Measurements from ENCODE around the gene MAGEA11.

MAGEA11 gene

GRCh38 chrX:149699761-149700160 is 12.1 kb upstream of the MAGEA11 start:
- TF ChIP-seq EZH2phosphoT487 (IDR thresholded peaks at IDR 0.05; ENCODE audit: low read length): no peak
- TF ChIP-seq EZH2 (optimal IDR thresholded peaks at IDR 0.05; ENCODE audit: low read depth, low read length): no peak
- H3K9me2 ChIP-seq (replicated peaks; ENCODE audit: insufficient read depth, low read length): no peaks in the 10 kb centered on the region
- no peaks in the 10 kb centered on the region for H3K27me3 ChIP-seq (replicated peaks; ENCODE audit: insufficient read depth, low read length)
- H3K4me3 ChIP-seq (ENCODE audit: low read length): no peak overlapping the region
- no peak overlapping the region for H3K9ac ChIP-seq (ENCODE audit: low read length)
- H3K4me1 ChIP-seq (ENCODE audit: low read length): no peaks in the 10 kb centered on the region
- H4K20me1 ChIP-seq (ENCODE audit: insufficient read depth, low read length): no peaks in the 10 kb centered on the region
- H3K27ac ChIP-seq (ENCODE audit: low read length): no peak overlapping the region
- no peaks in the 10 kb centered on the region for H3K9me3 ChIP-seq (replicated peaks; ENCODE audit: insufficient read depth, low read length)
- no peaks in the 10 kb centered on the region for H3F3A ChIP-seq (ENCODE audit: insufficient read depth, low read length)
- H3K4me2 ChIP-seq (ENCODE audit: low read depth, low read length): no peak overlapping the region
- H3K79me2 ChIP-seq (ENCODE audit: low read length): no peaks in the 10 kb centered on the region
- H3K36me3 ChIP-seq (replicated peaks; ENCODE audit: insufficient read depth, low read length): no peaks in the 10 kb centered on the region
- DNase-seq: no peak
- H2AFZ ChIP-seq (ENCODE audit: low read length): no peak overlapping the region

GRCh38 chrX:149704664-149705063 is 7.2 kb upstream of the MAGEA11 start:
- Histone ChIP-seq H2AFZ (ENCODE audit: low read length) (no peak overlapping the region), H3K36me3 (replicated peaks; ENCODE audit: insufficient read depth, low read length) (no peaks in the 10 kb centered on the region), H3K79me2 (ENCODE audit: low read length) (no peaks in the 10 kb centered on the region), H3K4me3 (ENCODE audit: low read length) (no peak overlapping the region), H3K4me1 (ENCODE audit: low read length) (no peaks in the 10 kb centered on the region), H3K4me2 (ENCODE audit: low read depth, low read length) (no peak overlapping the region), H3K9me2 (replicated peaks; ENCODE audit: insufficient read depth, low read length) (no peaks in the 10 kb centered on the region), H3F3A (ENCODE audit: insufficient read depth, low read length) (no peaks in the 10 kb centered on the region), H3K27ac (ENCODE audit: low read length) (no peak overlapping the region), H3K9me3 (replicated peaks; ENCODE audit: insufficient read depth, low read length) (no peaks in the 10 kb centered on the region), H3K27me3 (replicated peaks; ENCODE audit: insufficient read depth, low read length) (no peaks in the 10 kb centered on the region), H4K20me1 (ENCODE audit: insufficient read depth, low read length) (no peaks in the 10 kb centered on the region), H3K9ac (ENCODE audit: low read length) (no peak overlapping the region)
- no peak for DNase-seq
- TF ChIP-seq EZH2 (optimal IDR thresholded peaks at IDR 0.05; ENCODE audit: low read depth, low read length) (no peak), EZH2phosphoT487 (IDR thresholded peaks at IDR 0.05; ENCODE audit: low read length) (no peak)
- TF ChIP-seq, protein P1, sequence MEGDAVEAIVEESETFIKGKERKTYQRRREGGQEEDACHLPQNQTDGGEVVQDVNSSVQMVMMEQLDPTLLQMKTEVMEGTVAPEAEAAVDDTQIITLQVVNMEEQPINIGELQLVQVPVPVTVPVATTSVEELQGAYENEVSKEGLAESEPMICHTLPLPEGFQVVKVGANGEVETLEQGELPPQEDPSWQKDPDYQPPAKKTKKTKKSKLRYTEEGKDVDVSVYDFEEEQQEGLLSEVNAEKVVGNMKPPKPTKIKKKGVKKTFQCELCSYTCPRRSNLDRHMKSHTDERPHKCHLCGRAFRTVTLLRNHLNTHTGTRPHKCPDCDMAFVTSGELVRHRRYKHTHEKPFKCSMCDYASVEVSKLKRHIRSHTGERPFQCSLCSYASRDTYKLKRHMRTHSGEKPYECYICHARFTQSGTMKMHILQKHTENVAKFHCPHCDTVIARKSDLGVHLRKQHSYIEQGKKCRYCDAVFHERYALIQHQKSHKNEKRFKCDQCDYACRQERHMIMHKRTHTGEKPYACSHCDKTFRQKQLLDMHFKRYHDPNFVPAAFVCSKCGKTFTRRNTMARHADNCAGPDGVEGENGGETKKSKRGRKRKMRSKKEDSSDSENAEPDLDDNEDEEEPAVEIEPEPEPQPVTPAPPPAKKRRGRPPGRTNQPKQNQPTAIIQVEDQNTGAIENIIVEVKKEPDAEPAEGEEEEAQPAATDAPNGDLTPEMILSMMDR (IDR thresholded peaks at IDR 0.05; ENCODE audit: low read length): no peak

DNA sequence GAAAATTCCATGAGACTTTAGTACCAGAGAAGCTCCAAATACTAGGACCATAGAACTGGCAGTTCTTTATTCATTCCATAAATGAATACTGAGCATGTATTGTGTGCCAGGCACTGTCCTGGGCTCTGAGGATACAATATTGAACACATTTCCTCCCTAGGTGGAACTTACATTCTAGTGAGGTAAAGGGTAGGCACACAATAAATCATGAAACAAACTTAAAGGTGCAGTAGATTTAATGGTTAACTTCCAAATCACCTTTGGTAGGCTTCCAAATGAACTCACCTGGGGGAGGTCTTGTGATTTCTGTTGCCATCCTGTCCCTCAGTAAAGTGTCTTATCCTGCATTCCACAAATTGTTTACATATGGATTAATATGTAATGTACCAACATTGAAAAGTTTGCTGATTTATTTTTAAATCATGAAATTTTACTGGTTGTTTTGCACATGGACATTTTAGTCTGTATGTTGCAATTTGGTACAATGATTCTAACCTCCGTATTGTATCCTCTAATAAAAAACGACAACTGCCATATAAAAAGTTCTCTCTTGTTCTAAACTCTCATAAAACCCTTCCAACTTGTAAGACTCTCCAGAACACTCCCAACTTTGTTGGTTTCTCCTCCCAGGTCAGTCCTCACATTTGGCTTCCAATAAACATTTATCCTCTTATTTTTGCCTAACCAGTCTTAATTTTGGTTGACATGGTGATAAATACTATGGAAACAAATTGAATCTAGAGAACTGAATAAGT is 4.5 kb upstream of the MAGEA11 start:
- Histone ChIP-seq H3K4me2 (ENCODE audit: low read depth, low read length) (no peak overlapping the region), H3F3A (ENCODE audit: insufficient read depth, low read length) (no peaks in the 10 kb centered on the region), H3K4me1 (ENCODE audit: low read length) (no peaks in the 10 kb centered on the region), H3K4me3 (ENCODE audit: low read length) (no peak overlapping the region), H3K9ac (ENCODE audit: low read length) (no peak overlapping the region), H3K9me2 (replicated peaks; ENCODE audit: insufficient read depth, low read length) (no peaks in the 10 kb centered on the region), H2AFZ (ENCODE audit: low read length) (no peak overlapping the region), H3K9me3 (replicated peaks; ENCODE audit: insufficient read depth, low read length) (no peaks in the 10 kb centered on the region), H3K36me3 (replicated peaks; ENCODE audit: insufficient read depth, low read length) (no peaks in the 10 kb centered on the region), H3K27ac (ENCODE audit: low read length) (no peak overlapping the region), H3K27me3 (replicated peaks; ENCODE audit: insufficient read depth, low read length) (no peaks in the 10 kb centered on the region), H4K20me1 (ENCODE audit: insufficient read depth, low read length) (no peaks in the 10 kb centered on the region), H3K79me2 (ENCODE audit: low read length) (no peaks in the 10 kb centered on the region)
- TF ChIP-seq, protein P1 (IDR thresholded peaks at IDR 0.05; ENCODE audit: low read length): no peak
- TF ChIP-seq EZH2 (optimal IDR thresholded peaks at IDR 0.05; ENCODE audit: low read depth, low read length) (no peak), EZH2phosphoT487 (IDR thresholded peaks at IDR 0.05; ENCODE audit: low read length) (no peak)
- DNase-seq: no peak

- Histone ChIP-seq H2AFZ (ENCODE audit: low read length) (no peak overlapping the region), H3K9ac (ENCODE audit: low read length) (no peak overlapping the region), H3K36me3 (replicated peaks; ENCODE audit: insufficient read depth, low read length) (no peaks in the 10 kb centered on the region), H3F3A (ENCODE audit: insufficient read depth, low read length) (no peaks in the 10 kb centered on the region), H3K4me2 (ENCODE audit: low read depth, low read length) (no peak overlapping the region), H3K4me3 (ENCODE audit: low read length) (no peak overlapping the region), H3K4me1 (ENCODE audit: low read length) (no peaks in the 10 kb centered on the region), H3K9me3 (replicated peaks; ENCODE audit: insufficient read depth, low read length) (no peaks in the 10 kb centered on the region), H4K20me1 (ENCODE audit: insufficient read depth, low read length) (no peaks in the 10 kb centered on the region), H3K79me2 (ENCODE audit: low read length) (no peaks in the 10 kb centered on the region), H3K9me2 (replicated peaks; ENCODE audit: insufficient read depth, low read length) (no peaks in the 10 kb centered on the region), H3K27me3 (replicated peaks; ENCODE audit: insufficient read depth, low read length) (no peaks in the 10 kb centered on the region), H3K27ac (ENCODE audit: low read length) (no peak overlapping the region)
- no peak for DNase-seq
- TF ChIP-seq, protein P1 (IDR thresholded peaks at IDR 0.05; ENCODE audit: low read length): no peak
Observed at GRCh38 chrX:149712831-149713230, 971 bp downstream of the MAGEA11 start.

Data from MM.1S (cell line).